Measurements from ENCODE around the gene FAM25A. TPM values are rescaled to one million over a fixed set of nuclear protein-coding genes. Genes with fewer than 3 reads are reported as not detected.

Gene FAM25A
- total RNA-seq, 1 donor from 2014 or later: not detected

GRCh38 chr10:87059401-87059800 is 39.3 kb downstream of the FAM25A start:
- no peak for DNase-seq (ENCODE audit: low spot score)

DNA sequence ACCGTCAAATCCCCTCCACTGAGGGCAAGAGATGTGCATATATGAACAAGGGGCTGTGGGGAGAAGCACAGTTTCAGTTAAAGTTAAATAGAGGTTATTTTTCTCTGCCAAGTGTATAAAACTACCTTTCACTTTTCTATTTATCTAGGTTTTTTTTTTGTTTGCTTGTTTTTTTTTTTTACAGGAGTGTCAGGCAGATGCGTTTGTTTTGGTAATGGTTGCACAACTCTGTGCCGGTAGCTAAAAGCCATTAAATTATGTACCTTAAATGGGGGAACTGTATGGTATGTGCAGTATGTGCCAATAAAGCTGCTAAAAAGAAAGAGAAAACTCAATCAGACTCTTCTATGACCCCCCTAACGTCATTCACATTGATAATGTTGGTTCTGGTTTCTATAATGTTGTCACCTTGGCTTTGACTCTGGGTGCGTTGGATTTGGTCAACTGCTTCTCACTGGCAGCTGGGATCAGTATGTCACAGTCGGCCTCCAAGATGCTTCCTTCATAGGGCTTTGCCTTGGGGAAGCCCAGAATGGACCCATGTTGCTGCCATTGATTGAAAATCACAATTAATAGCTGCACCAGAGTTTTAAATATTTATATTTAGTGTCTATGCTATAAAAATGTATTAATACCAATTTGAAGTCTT is 40.3 kb downstream of the FAM25A start:
- no peak for DNase-seq (ENCODE audit: low spot score)

DNA sequence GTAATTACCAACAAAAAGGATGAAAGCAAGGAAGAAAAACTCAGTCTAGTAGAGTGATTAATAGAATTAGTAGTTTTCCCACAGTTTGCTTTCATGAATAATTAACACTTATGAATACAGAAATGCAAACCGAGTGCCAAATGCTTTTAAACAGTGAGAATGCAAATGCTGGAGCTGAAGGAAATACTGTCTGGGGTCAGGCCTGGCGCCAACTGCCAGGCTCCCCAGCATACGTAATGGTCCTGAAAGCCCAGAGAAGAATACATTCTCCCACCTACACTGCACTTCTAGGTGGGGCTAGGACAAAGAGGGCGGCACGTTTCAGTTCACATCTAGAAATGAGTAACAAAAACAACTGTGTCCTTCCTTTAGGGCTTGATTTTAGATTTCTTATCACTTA is 44.6 kb downstream of the FAM25A start:
- DNase-seq (ENCODE audit: low spot score): no peak

DNA sequence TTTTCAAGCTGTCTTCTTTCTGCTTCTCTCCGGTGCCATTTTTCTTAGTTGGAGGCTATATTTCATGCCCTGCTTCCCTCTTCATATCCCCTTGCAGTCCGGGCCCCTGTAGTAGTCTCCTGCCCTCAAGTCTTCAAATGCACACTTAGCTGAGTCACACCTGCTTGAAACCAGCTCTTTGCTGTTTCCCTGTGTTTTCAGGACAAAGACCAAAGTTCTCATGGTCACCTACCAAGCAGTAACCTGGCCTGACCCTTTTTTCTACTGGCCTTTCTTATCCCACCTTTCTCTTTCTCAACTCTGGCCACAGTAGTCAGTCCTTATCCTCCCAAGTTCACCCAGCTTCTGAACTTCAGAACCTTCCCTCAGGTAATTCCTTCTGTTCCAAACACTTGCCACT is 46.1 kb downstream of the FAM25A start:
- DNase-seq (ENCODE audit: low spot score): no peak

DNA sequence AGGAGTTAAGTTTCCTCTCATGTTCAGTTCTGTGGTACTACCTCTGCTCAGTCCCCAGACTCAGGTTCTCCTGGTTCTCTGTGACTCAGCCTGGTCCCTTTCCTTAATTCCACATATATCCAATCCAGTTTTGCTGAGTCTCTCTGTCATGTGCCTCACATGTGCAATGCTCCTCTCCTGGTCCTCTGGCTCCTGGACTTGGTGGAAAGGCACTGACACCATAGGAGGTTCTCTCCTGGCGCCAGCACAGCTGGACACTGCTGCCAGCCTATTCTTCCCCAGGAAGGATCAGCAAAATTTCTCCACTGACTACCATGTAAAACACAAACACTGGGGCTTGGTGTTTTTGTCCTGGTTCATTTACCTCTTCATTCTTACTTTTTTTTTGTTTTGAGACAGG is 46.8 kb downstream of the FAM25A start:
- no peak for DNase-seq (ENCODE audit: low spot score)

DNA sequence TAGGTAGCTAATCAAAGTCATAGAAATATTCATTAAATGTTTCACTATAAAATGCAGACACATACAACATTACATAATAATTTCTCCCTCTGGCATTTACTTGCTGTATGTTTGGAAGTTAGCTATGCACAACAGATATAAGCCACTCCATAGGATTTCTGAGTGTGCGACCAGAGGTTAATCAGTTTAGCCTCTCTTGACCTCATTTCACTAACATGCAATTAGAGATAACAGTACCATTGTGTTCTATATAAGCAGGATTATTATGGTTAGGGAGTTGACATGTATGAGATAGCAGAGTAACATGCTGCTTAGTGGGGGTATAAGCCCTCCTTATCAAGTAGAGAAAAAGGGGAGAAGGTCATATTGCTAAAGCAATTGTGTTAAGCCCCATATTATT is 48.2 kb downstream of the FAM25A start:
- no peak for DNase-seq (ENCODE audit: low spot score)

DNA sequence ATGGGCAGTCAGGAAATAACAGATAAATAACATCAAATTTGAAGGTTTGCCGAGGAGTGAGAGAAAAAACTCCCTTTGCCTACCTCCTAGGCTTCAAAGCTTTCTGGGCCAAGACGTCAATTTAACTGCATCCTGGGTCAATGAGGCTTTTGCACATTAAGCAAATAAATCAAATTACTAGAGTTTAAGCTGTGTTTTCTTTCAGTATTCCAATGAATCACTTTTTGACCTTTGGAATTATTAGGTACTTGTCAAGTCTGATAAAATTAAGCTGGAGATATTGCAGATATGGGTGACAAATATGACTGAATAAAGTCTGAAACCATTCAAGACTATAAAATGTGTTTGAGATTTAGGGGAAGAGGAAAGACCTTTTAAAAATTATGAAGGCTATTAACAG is 52.4 kb downstream of the FAM25A start:
- no peak for DNase-seq (ENCODE audit: low spot score)

Other genes starting within 250 kb of the FAM25A start
- gene MMRN2, start 62.7 kb upstream of the FAM25A start, total RNA-seq (ENCODE audit: insufficient read depth, low replicate concordance): 29.1 TPM
- gene SNCG, start 61.7 kb upstream of the FAM25A start, total RNA-seq (ENCODE audit: insufficient read depth, low replicate concordance): 5.3 TPM
- gene ADIRF, start 51.8 kb upstream of the FAM25A start, total RNA-seq (ENCODE audit: insufficient read depth, low replicate concordance): 21.9 TPM
- 82.8 TPM for gene GLUD1, start 74.5 kb downstream of the FAM25A start, total RNA-seq (ENCODE audit: insufficient read depth, low replicate concordance)
- gene SHLD2, start 74.9 kb downstream of the FAM25A start, total RNA-seq (ENCODE audit: insufficient read depth, low replicate concordance): 32.7 TPM
- not detected for gene NUTM2A, start 205.2 kb downstream of the FAM25A start, total RNA-seq (ENCODE audit: insufficient read depth, low replicate concordance)

Measured in umbilical cord (tissue), 2 donors.